Right ventricle myocardium inferior (tissue), 1 donor: Measurements from ENCODE around the gene RAI1. TPM values are rescaled to one million over a fixed set of nuclear protein-coding genes. Genes with fewer than 3 reads are reported as not detected.

ENCODE experiments used
- ATAC-seq: fragments of 200-7000 bp; cut with Tn5 transposase; one replicate; pipeline ENCODE4 v1.9.1; 2020; ENCODE audit warnings: mild to moderate bottlenecking, moderate library complexity
- DNase-seq: peaks from one replicate; pipeline ENCODE4 v3.0.0; 2021; ENCODE audit errors: missing footprints
- intact Hi-C: fragments of 100-400 bp; cut with DNase I; formaldehyde crosslinking; loops from one replicate; pipeline ENCODE4 v1.11.0; 2022
- microRNA-seq: library from miRNA; unstranded; fragments of <30 nt; microRNA quantifications from one replicate; pipeline ENCODE4 v1.2.0, GENCODE V29; 2020
- total RNA-seq: library from RNA; stranded (reverse); fragmentation: NEBNext Ultra II Directional; extraction: Animal tissue kit (Norgen Biotek cat#: 25700); gene quantifications from one replicate; pipeline ENCODE4 v1.2.1, GENCODE V29; 2021
- donor health status: DM: no; HTN: yes; CAD: no; lungs with severe emphysema.

Gene RAI1
- total RNA-seq, 1 donor from 2014 or later, result 31.9 TPM

DNA sequence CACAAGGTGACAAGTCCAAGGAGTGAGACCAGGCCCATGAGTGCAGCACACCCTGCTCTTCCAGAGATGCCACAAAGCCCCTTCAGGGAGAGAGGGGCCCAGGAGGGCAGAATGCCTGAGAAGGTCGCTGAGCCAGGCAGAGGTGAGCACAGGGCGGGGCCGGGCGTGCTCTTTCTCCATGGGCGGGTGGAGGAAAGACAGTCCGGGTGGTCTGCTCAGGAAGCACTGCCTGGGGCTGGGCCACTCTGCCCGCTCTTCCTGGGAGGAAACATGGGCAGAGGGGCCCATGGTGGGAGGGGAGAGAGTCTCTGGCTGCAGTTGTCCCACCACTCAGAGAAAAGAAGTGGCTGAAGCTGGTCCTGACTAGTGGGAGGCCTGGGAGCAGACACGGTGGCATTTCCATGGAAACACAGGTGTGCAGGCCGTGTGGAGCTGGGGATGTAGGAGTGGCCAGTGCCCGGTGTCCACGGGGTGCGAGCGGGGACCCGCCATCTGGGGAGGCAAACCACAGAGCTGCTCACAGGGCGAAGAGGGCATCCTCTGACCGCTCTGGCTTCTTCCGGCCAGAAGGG lies 165.9 kb downstream of the RAI1 start:
- ATAC-seq (no peak), DNase-seq (no peak)
- intact Hi-C loops, result no loop called here

DNA sequence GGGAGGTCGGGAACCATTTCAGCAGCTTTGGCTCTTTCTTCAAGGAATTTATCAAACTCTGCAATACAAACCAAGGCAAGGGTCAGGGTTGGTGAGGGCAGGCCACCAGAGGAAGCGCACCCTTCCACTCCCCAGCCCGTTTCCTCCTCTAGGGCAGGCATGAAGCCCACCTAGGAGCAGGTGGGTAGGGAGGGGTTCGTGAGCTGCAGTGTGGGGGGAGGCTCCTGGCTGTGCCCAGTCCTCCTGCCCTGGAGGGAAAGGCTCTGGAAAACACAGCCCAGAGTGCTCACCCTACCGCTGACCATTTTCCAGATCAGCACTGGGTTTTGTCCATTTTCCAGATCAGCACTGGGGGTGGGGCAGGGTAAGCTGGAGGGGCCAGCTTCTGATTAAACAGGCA lies 166.5 kb downstream of the RAI1 start:
- intact Hi-C loops, result no loop called here
- DNase-seq, result no peak
- ATAC-seq, result no peak

GRCh38 chr17:17848311-17849082 lies 167.2 kb downstream of the RAI1 start:
- intact Hi-C loops, result no loop called here

GRCh38 chr17:17849147-17849820 lies 168.0 kb downstream of the RAI1 start:
- intact Hi-C loops, result no loop called here
- peak; percentile 82 for DNase-seq
- peak; percentile 59 for ATAC-seq

More at GRCh38 chr17:17848311-17849082, 167.2 kb downstream of the RAI1 start:
- DNase-seq, result no peak
- ATAC-seq, result no peak

GRCh38 chr17:17849845-17850373 lies 168.7 kb downstream of the RAI1 start:
- intact Hi-C loops, result no loop called here
- peak; percentile 61 for ATAC-seq
- DNase-seq, result no peak

- intact Hi-C loops, result no loop called here
- DNase-seq (no peak), ATAC-seq (peak; percentile 15)
These were observed 170.1 kb downstream of the RAI1 start for GRCh38 chr17:17851103-17852002.

GRCh38 chr17:17852930-17853329 lies 171.7 kb downstream of the RAI1 start:
- DNase-seq, result no peak
- no peak for ATAC-seq

GRCh38 chr17:17853811-17854447 lies 172.7 kb downstream of the RAI1 start:
- no peak for DNase-seq
- ATAC-seq, result no peak
- intact Hi-C loops, result no loop called here

More at GRCh38 chr17:17852930-17853329, 171.7 kb downstream of the RAI1 start:
- intact Hi-C loops, result no loop called here

GRCh38 chr17:17855976-17856375 lies 174.7 kb downstream of the RAI1 start:
- intact Hi-C loops, result no loop called here
- no peak for ATAC-seq
- no peak for DNase-seq

GRCh38 chr17:17856386-17856785 lies 175.1 kb downstream of the RAI1 start:
- intact Hi-C loops, result no loop called here
- ATAC-seq (no peak), DNase-seq (no peak)

- no peak for DNase-seq
- intact Hi-C loops, result no loop called here
- no peak for ATAC-seq
These were observed 176.2 kb downstream of the RAI1 start for GRCh38 chr17:17857496-17857895.

GRCh38 chr17:17859909-17860765 lies 178.9 kb downstream of the RAI1 start:
- DNase-seq (peak; percentile 85), ATAC-seq (peak; percentile 95)
- intact Hi-C loops, result loop anchor here (1.0 kb wide), 2 partner anchors 48 to 179 kb away; partner anchors contain the start of gene RAI1

GRCh38 chr17:17860766-17861107 lies 179.5 kb downstream of the RAI1 start:
- intact Hi-C loops, result loop anchor here (1.0 kb wide), 2 partner anchors 48 to 179 kb away; partner anchors contain the start of gene RAI1
- DNase-seq, result no peak
- no peak for ATAC-seq

Small RNA genes within 50 kb of the gene (microRNA-seq; reads per million reads assigned to microRNA genes)
- gene MIR33B, result 31.4 reads per million, percentile 39 among the genes with 10 or more reads in this experiment
- gene MIR6777, result not detected

Other genes starting within 250 kb of the RAI1 start
- gene MED9, start 204.5 kb upstream of the RAI1 start, total RNA-seq, result 40.4 TPM
- gene RASD1, start 185.1 kb upstream of the RAI1 start, total RNA-seq, result 45.3 TPM
- gene PEMT, start 89.8 kb upstream of the RAI1 start, total RNA-seq, result 18.2 TPM
- gene SREBF1, start 155.5 kb downstream of the RAI1 start, total RNA-seq, result 18.9 TPM